ENCODE results near the gene TXNRD2.
"Not testable (repeated sequence)": the region's sequence is repeated elsewhere in the genome, so short reads cannot be mapped to it uniquely, and the experiment has no call there.

TXNRD2 gene

GRCh38 chr22:19948057-19948760 is 6.6 kb upstream of the TXNRD2 start:
- no peak for DNase-seq (ENCODE audit: low spot score)

- DNase-seq (ENCODE audit: low spot score) = no peak
These were observed 1.7 kb upstream of the TXNRD2 start for GRCh38 chr22:19943082-19944026.

GRCh38 chr22:19942157-19943081 is 801 bp upstream of the TXNRD2 start:
- DNase-seq (ENCODE audit: low spot score) = no peak

GRCh38 chr22:19940536-19941364 is 868 bp downstream of the TXNRD2 start:
- no peak for DNase-seq (ENCODE audit: low spot score)

GRCh38 chr22:19937616-19938473 is 3.8 kb downstream of the TXNRD2 start:
- DNase-seq (ENCODE audit: low spot score) = no peak

GRCh38 chr22:19936513-19936912 is 5.1 kb downstream of the TXNRD2 start:
- DNase-seq (ENCODE audit: low spot score) = no peak

- DNase-seq (ENCODE audit: low spot score) = not testable (repeated sequence)
These were observed 6.4 kb downstream of the TXNRD2 start for GRCh38 chr22:19935123-19935718.

GRCh38 chr22:19933341-19934241 is 8.0 kb downstream of the TXNRD2 start:
- DNase-seq (ENCODE audit: low spot score) = no peak

- DNase-seq (ENCODE audit: low spot score) = no peak
These were observed 9.0 kb downstream of the TXNRD2 start for GRCh38 chr22:19932367-19933206.

GRCh38 chr22:19931514-19931913 is 10.1 kb downstream of the TXNRD2 start:
- DNase-seq (ENCODE audit: low spot score) = no peak

GRCh38 chr22:19930551-19931486 is 10.8 kb downstream of the TXNRD2 start:
- DNase-seq (ENCODE audit: low spot score) = no peak

- no peak for DNase-seq (ENCODE audit: low spot score)
These were observed 11.8 kb downstream of the TXNRD2 start for GRCh38 chr22:19929586-19930550.

GRCh38 chr22:19928207-19928606 is 13.4 kb downstream of the TXNRD2 start:
- DNase-seq (ENCODE audit: low spot score) = no peak

- no peak for DNase-seq (ENCODE audit: low spot score)
These were observed 13.9 kb downstream of the TXNRD2 start for GRCh38 chr22:19927696-19928095.

- not testable (repeated sequence) for DNase-seq (ENCODE audit: low spot score)
These were observed 15.6 kb downstream of the TXNRD2 start for GRCh38 chr22:19926028-19926427.

All from CD4-positive, alpha-beta T cell treated with Interleukin-15 for 4 hours (primary cell).